Karpas-422 (cell line): ENCODE measurements around the gene CILP. TPM values are rescaled to one million over a fixed set of nuclear protein-coding genes. Genes with fewer than 3 reads are reported as not detected.
"Not testable (repeated sequence)": the region's sequence is repeated elsewhere in the genome, so short reads cannot be mapped to it uniquely, and the experiment has no call there.

ENCODE experiments used
- DNase-seq: peaks from one replicate; pipeline ENCODE4 v3.0.0-alpha.2; 2015
- H2AFZ ChIP-seq: fragments of 200-600 bp; sonication (generic); 2 replicates; pipeline ENCODE4 v1.6.1; 2014; ENCODE audit warnings: antibody characterized with exemption, low read length, mixed read lengths
- H3K27ac ChIP-seq: fragments of 200-600 bp; sonication (generic); 2 replicates; pipeline ENCODE4 v1.5.1; 2014; ENCODE audit warnings: mild to moderate bottlenecking, low read length, moderate library complexity
- H3K27me3 ChIP-seq: fragments of 200-600 bp; sonication (generic); 2 replicates; pipeline ENCODE4 v1.6.1; 2014; ENCODE audit warnings: low read length, mixed read lengths
- H3K36me3 ChIP-seq: fragments of 200-600 bp; sonication (generic); 2 replicates; pipeline ENCODE4 v1.6.1; 2014; ENCODE audit warnings: low read length, mixed read lengths; ENCODE audit not compliant: insufficient read depth
- H3K4me1 ChIP-seq: fragments of 200-600 bp; sonication (generic); 2 replicates; pipeline ENCODE4 v1.6.1; 2014; ENCODE audit warnings: mild to moderate bottlenecking, low read length, mixed read lengths
- H3K4me2 ChIP-seq: fragments of 200-600 bp; sonication (generic); 2 replicates; pipeline ENCODE4 v1.6.1; 2014; ENCODE audit warnings: low read length, low read depth, mild to moderate bottlenecking; ENCODE audit not compliant: poor library complexity, severe bottlenecking
- H3K4me3 ChIP-seq: fragments of 200-600 bp; sonication (generic); 2 replicates; pipeline ENCODE4 v1.5.1; 2014; ENCODE audit warnings: mild to moderate bottlenecking, antibody characterized with exemption, low read length, mixed read lengths
- H3K79me2 ChIP-seq: fragments of 200-600 bp; sonication (generic); 2 replicates; pipeline ENCODE4 v1.6.1; 2014; ENCODE audit warnings: mild to moderate bottlenecking, low read length, mixed read lengths
- H3K9ac ChIP-seq: fragments of 200-600 bp; sonication (generic); 2 replicates; pipeline ENCODE4 v1.6.0; 2014; ENCODE audit warnings: low read length
- H3K9me2 ChIP-seq: fragments of 200-600 bp; sonication (generic), shearing (Covaris generic); replicated peaks from 2 replicates; pipeline ENCODE4 v1.6.0; 2014; ENCODE audit warnings: mild to moderate bottlenecking, low read length, moderate library complexity; ENCODE audit not compliant: insufficient read depth
- H3K9me3 ChIP-seq: fragments of 300-700, 200-600 bp; sonication (generic); 2 replicates; pipeline ENCODE4 v1.6.1; 2014; ENCODE audit warnings: low read length, mixed read lengths
- H4K20me1 ChIP-seq: fragments of 200-600 bp; sonication (generic); 2 replicates; pipeline ENCODE4 v1.6.1; 2014; ENCODE audit warnings: mild to moderate bottlenecking, antibody characterized with exemption, low read length, low read depth; ENCODE audit not compliant: insufficient read depth
- total RNA-seq: library from RNA; depleted of rRNA; stranded (reverse); fragments of >200 nt; shearing (Covaris generic); gene quantifications from 2 replicates; pipeline ENCODE4 v1.2.3, GENCODE V29; 2014; ENCODE audit warnings: low replicate concordance

Gene CILP
- total RNA-seq, 1 experiment from 2014 or later: not detected

DNA sequence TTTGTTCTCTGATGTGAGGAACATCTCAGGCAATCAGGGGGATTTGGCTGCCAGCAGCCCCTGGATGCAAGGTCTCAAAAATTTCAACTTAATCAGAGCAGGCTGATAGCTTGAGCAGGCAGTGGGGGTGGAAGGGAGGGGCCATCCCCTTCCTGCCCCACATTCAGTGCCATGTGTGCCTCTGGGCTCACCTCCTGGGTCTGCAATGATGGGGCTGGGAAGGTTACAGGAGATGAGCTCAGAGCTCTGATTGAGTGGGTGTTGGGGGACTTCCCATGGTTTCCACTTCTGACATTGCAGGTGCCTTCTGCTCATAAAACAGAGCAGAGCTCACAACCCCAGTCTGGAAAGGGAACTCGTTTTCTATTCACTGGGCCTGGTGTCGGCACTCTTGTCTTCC, 38.4 kb upstream of the CILP start:
- Histone ChIP-seq H3K4me2 (no peak overlapping the region), H3K36me3 (no peaks in the 10 kb centered on the region), H3K27ac (no peak overlapping the region), H3K27me3 (no peaks in the 10 kb centered on the region), H3K9ac (no peak overlapping the region), H3K9me2 (no peaks in the 10 kb centered on the region), H3K4me1 (no peaks in the 10 kb centered on the region), H3K4me3 (no peak overlapping the region), H2AFZ (no peak overlapping the region), H3K9me3 (no peaks in the 10 kb centered on the region), H4K20me1 (no peaks in the 10 kb centered on the region), H3K79me2 (no peaks in the 10 kb centered on the region)
- DNase-seq: no peak

DNA sequence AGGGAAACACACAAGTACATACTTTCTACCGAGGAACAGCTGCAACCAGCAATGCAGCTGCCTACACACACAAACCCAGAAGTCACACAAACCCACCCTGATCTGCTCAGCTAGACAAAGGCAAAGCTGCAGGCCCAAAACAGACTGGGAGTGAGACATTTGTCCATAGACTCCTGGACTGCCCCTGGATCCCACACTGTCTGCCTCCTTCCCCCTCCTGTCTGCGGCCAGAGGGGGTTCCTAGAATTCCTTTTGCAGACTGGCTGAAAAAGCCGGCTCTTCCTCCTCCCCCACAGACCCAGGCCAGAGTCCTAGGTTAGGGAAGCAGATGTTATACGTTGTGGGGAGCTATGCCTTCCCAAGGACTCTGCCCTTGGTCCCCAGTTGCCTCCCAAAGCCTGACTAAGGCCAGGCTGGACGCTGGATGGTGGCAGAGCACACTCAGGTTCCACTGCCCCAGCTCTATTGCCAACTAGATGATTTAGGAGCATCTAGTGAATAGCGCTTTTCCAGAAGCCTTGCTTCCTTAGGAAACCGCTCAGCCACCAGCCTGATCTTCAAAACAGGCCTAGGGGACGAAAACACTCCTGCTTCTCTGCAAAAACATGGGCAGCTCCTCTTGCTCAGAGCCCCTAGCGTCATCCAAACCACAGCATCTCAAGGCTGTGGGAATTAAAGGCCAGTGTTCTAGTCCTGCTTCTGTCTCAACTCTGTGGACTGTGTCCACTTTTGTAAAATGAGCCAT, 37.4 kb upstream of the CILP start:
- DNase-seq: no peak
- H3K4me3 ChIP-seq: no peak overlapping the region
- no peaks in the 10 kb centered on the region for H3K4me1 ChIP-seq
- no peaks in the 10 kb centered on the region for H3K9me3 ChIP-seq
- H3K27ac ChIP-seq: no peak overlapping the region
- no peak overlapping the region for H2AFZ ChIP-seq
- H3K27me3 ChIP-seq: no peaks in the 10 kb centered on the region
- H4K20me1 ChIP-seq: no peaks in the 10 kb centered on the region
- no peaks in the 10 kb centered on the region for H3K79me2 ChIP-seq
- no peaks in the 10 kb centered on the region for H3K9me2 ChIP-seq
- no peak overlapping the region for H3K4me2 ChIP-seq
- no peaks in the 10 kb centered on the region for H3K36me3 ChIP-seq
- no peak overlapping the region for H3K9ac ChIP-seq

DNA sequence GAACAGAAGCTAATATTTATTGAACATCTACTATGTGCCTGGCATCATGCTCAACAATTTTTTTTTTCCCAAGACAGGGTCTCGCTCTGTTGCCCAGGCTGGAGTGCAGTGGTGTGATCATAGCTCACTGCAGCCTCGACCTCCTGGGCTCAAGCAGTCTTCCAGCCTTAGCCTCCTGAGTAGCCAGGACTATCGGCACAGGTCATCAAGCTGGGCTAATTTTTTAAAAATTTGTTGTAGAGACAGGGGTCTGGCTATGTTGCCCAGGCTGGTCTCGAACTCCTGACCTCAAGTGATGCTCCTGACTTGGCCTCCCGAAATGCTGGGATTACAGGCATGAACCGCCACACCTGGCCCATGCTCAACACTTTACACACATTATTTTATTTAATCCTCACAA, 35.7 kb upstream of the CILP start:
- Histone ChIP-seq H4K20me1 (no peaks in the 10 kb centered on the region), H3K27me3 (no peaks in the 10 kb centered on the region), H3K4me2 (no peak overlapping the region), H3K9ac (no peak overlapping the region), H3K9me3 (no peaks in the 10 kb centered on the region), H3K4me3 (no peak overlapping the region), H3K9me2 (no peaks in the 10 kb centered on the region), H2AFZ (no peak overlapping the region), H3K36me3 (no peaks in the 10 kb centered on the region), H3K27ac (no peak overlapping the region), H3K79me2 (no peaks in the 10 kb centered on the region), H3K4me1 (no peaks in the 10 kb centered on the region)
- DNase-seq: no peak

DNA sequence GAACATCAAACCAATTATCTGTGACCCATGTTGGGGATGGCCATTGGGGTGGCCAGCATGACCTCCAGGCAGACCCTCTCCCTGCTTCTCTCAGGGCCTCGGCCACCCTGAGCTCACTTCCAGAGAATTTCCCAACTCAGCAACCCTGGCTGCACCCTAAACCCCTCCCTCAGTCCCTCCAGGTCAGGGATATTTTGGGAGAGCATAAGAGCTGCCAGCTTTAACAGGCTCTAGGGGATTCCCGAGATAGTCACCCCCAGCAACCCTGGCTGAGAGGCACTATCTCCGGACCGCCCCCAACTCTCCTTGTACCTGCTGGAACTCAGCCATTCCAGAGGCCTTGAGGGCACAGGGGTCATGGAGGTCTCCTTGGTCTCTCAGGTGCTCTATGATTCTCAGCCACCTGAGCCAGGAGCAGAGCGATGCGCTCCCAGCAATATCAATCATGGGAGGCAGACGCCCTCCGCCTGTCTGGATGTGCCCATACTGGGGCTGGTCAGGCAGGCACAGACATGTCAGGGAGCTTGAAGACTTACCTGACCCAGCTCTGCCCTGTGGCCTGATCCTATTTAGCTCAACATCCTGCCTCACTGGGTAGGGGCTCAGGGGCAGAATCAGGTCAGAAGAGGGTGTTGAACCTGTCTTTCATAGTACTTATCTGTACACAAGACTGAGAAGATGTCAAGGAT, 34.9 kb upstream of the CILP start:
- DNase-seq: no peak
- no peaks in the 10 kb centered on the region for H3K79me2 ChIP-seq
- H3K9me2 ChIP-seq: no peaks in the 10 kb centered on the region
- H3K4me3 ChIP-seq: no peak overlapping the region
- no peaks in the 10 kb centered on the region for H3K4me1 ChIP-seq
- no peak overlapping the region for H3K4me2 ChIP-seq
- no peak overlapping the region for H2AFZ ChIP-seq
- H3K36me3 ChIP-seq: no peaks in the 10 kb centered on the region
- H3K9me3 ChIP-seq: no peaks in the 10 kb centered on the region
- H3K27me3 ChIP-seq: no peaks in the 10 kb centered on the region
- no peak overlapping the region for H3K27ac ChIP-seq
- no peaks in the 10 kb centered on the region for H4K20me1 ChIP-seq
- H3K9ac ChIP-seq: no peak overlapping the region

DNA sequence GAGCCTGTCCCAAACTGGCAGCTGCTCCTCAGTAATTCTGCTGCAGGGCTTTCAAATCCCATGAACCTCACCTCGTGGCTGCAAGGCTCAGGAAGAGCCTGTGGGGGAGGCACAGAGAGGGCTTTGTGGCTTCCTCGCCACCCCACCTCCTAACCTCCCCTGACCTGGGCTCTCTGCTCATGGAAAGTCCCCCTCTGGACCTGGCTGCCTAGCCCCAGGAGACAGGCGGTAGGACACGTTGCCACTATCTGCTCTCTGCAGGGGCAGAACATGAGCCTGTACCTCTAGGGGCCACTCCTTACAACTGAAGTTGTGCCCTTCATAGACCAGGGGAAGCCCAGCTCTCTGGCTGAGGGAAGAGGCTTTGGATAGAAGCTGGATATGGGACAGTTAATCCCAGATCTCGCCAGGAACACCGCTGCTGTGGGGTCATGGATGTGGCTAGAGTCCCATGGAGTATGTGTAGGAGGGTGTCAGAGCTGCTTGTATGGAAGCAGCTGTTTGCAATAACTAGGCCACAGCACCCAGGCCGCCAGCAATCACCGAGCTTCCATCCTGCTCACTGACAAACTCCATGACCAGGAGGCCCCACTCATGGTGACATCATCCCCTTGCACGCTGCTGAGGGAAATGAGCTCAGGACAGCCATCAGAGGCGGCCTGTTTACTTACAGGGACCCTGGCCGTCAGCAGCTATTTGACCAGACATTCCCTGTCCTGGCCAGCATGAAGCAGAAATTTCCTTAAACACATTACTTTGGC, 34.0 kb upstream of the CILP start:
- no peaks in the 10 kb centered on the region for H3K9me2 ChIP-seq
- H3K36me3 ChIP-seq: no peaks in the 10 kb centered on the region
- no peaks in the 10 kb centered on the region for H3K4me1 ChIP-seq
- H3K9ac ChIP-seq: no peak overlapping the region
- no peaks in the 10 kb centered on the region for H3K9me3 ChIP-seq
- no peak overlapping the region for H2AFZ ChIP-seq
- no peaks in the 10 kb centered on the region for H4K20me1 ChIP-seq
- DNase-seq: no peak
- no peak overlapping the region for H3K4me2 ChIP-seq
- no peak overlapping the region for H3K27ac ChIP-seq
- H3K27me3 ChIP-seq: no peaks in the 10 kb centered on the region
- no peaks in the 10 kb centered on the region for H3K79me2 ChIP-seq
- H3K4me3 ChIP-seq: no peak overlapping the region

DNA sequence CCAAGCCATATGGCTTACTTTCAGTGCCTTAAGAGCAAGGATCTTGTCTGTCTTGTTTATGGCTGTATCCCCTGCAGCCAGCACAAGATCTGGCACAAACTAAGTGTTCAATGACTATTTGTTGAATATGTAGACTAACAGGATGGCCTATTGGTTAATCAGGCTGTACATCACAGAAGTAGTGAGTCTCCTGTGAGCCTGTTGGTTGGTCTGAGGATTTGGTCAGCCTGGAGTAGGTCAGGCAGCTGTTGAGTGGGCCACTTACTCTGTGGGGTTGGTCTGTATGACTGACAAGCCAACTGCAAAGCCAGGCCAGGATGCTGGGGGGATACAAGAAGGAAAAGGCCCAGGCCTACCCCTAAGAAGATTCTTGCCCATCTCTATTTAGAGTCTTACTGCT, 33.4 kb upstream of the CILP start:
- Histone ChIP-seq H3K4me1 (no peaks in the 10 kb centered on the region), H3K27me3 (no peaks in the 10 kb centered on the region), H4K20me1 (no peaks in the 10 kb centered on the region), H3K9me3 (no peaks in the 10 kb centered on the region), H2AFZ (no peak overlapping the region), H3K4me3 (no peak overlapping the region), H3K27ac (no peak overlapping the region), H3K9me2 (no peaks in the 10 kb centered on the region), H3K36me3 (no peaks in the 10 kb centered on the region), H3K9ac (no peak overlapping the region), H3K79me2 (no peaks in the 10 kb centered on the region), H3K4me2 (no peak overlapping the region)
- no peak for DNase-seq

DNA sequence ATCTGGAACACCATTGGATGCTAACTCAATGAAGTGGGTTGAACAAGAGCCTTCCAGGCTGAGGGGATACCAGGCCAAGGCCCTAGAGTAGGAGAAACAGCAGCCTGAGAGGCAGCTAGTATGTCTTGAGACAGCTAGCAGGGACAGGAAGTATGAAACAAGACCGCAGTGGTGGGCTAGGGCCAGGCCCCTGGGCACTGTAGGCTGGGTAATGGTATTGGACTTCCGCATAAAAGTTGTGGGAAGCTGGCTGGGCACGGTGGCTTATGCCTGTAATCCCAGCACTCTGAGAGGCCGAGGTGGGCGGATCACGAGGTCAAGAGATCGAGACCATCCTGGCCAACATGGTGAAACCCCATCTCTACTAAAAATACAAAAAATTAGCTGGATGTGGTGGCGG, 25.2 kb upstream of the CILP start:
- not testable (repeated sequence) for H3K9me3 ChIP-seq, H3K4me3 ChIP-seq, H3K27me3 ChIP-seq, H3K4me1 ChIP-seq, H3K9me2 ChIP-seq, H3K79me2 ChIP-seq, DNase-seq, H4K20me1 ChIP-seq, H3K36me3 ChIP-seq, H2AFZ ChIP-seq, H3K4me2 ChIP-seq, H3K9ac ChIP-seq, H3K27ac ChIP-seq

DNA sequence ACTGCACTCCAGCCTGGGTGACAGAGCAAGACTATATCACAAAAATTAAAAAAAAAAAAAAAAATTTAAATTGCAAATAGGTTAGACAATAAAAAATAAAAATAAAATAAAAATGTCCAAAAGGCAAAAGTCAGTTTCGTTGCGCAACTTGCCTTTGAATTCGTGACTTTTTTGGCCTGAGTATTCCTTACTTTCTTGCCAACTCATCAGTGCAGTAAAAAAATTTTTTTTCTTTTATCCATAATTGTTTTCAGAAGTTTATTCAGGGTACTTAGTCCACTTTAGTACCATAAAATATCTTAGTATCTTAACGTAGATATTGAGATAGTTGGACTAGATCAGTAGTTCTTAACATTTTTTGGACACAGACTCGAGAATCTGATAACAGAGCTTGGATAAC, 22.4 kb upstream of the CILP start:
- H3K9me3 ChIP-seq: no peaks in the 10 kb centered on the region
- no peak overlapping the region for H3K4me2 ChIP-seq
- no peaks in the 10 kb centered on the region for H3K27me3 ChIP-seq
- H3K4me3 ChIP-seq: no peak overlapping the region
- H3K9me2 ChIP-seq: no peaks in the 10 kb centered on the region
- no peaks in the 10 kb centered on the region for H3K4me1 ChIP-seq
- H3K9ac ChIP-seq: no peak overlapping the region
- H3K27ac ChIP-seq: no peak overlapping the region
- H4K20me1 ChIP-seq: no peaks in the 10 kb centered on the region
- no peak for DNase-seq
- H2AFZ ChIP-seq: no peak overlapping the region
- H3K79me2 ChIP-seq: no peaks in the 10 kb centered on the region
- no peaks in the 10 kb centered on the region for H3K36me3 ChIP-seq
